ENCODE results near the gene NDST4. TPM values are rescaled to one million over a fixed set of nuclear protein-coding genes. Genes with fewer than 3 reads are reported as not detected.

Gene NDST4
- total and polyA plus RNA-seq, 2 of the 4 experiments (the other 2 are of a cell fraction) = not detected

GRCh38 chr4:114811564-114812301 lies 301.7 kb downstream of the NDST4 start:
- no peak overlapping the region for H4K91ac ChIP-seq (ENCODE audit: insufficient read depth, low read depth, low read length)
- H4K8ac ChIP-seq (ENCODE audit: low read depth in 2 of 2, low read length in 2 of 2) = no peak overlapping the region
- H3K4me2 ChIP-seq (ENCODE audit: low read depth, low read length) = no peak overlapping the region
- no peaks in the 10 kb centered on the region for H3K36me3 ChIP-seq (ENCODE audit: control insufficient read depth, insufficient read depth, low read length)
- no peak overlapping the region for H3K27ac ChIP-seq (ENCODE audit: insufficient read depth, low read length)
- no peaks in the 10 kb centered on the region for H3K9me3 ChIP-seq (ENCODE audit: control insufficient read depth, insufficient read depth, low read length)
- TF ChIP-seq MXI1 (IDR thresholded peaks at IDR 0.05; ENCODE audit: borderline replicate concordance, low read depth, low read length) (no peak), MAFK (IDR thresholded peaks at IDR 0.05; ENCODE audit: low read depth, low read length) (no peak), CTCF (conservative IDR thresholded peaks at IDR 0.05; ENCODE audit: low read depth, low read length) (no peak), ELK1 (IDR thresholded peaks at IDR 0.05; ENCODE audit: borderline replicate concordance, low read depth, low read length) (no peak)
- H3K27me3 ChIP-seq (ENCODE audit: control insufficient read depth, insufficient read depth, low read length) = no peaks in the 10 kb centered on the region
- H3K9ac ChIP-seq (ENCODE audit: low read depth, low read length) = no peak overlapping the region
- no peak overlapping the region for H2AK5ac ChIP-seq (ENCODE audit: low read depth, low read length)
- BruUV-seq (replicated peaks) = no TSS peak
- POLR2A ChIA-PET (ENCODE audit: unreplicated experiment) = no interaction called here
- no peak overlapping the region for H3K18ac ChIP-seq (ENCODE audit: low read depth, low read length)
- H3K4me1 ChIP-seq (ENCODE audit: control insufficient read depth, insufficient read depth, low read length) = no peaks in the 10 kb centered on the region
- in situ Hi-C loops (cut with MboI; ENCODE audit: low sequenced_read_pairs) (no loop called here), intact Hi-C loops (cut with micrococcal nuclease) (no loop called here), dilution Hi-C loops (cut with HindIII; ENCODE audit: low sequenced_read_pairs, unreplicated experiment) (no loop called here)
- H4K20me1 ChIP-seq (ENCODE audit: insufficient read depth, low read length) = no peaks in the 10 kb centered on the region
- no peak overlapping the region for H3K23ac ChIP-seq (ENCODE audit: low read depth, low read length)
- no peaks in the 10 kb centered on the region for H3K9me1 ChIP-seq (ENCODE audit: insufficient read depth, low read length)
- CTCF ChIA-PET = interaction anchor here (0.6 to 0.7 kb wide), 2 partner anchors 1255 to 1464 kb away, joined by 3 read pairs; no protein-coding TSS in a partner anchor
- no peak overlapping the region for H2BK15ac ChIP-seq (ENCODE audit: low read depth, low read length)
- H2AK9ac ChIP-seq (replicated peaks; ENCODE audit: low read depth, low read length, poor library complexity) = no peak overlapping the region
- no peak for DNase-seq
- H3K79me1 ChIP-seq (ENCODE audit: low read depth in 1 of 2, low read length in 2 of 2) = no peaks in the 10 kb centered on the region
- no peak overlapping the region for H2BK20ac ChIP-seq (ENCODE audit: low read depth, low read length)
- H2AFZ ChIP-seq (replicated peaks; ENCODE audit: low read length, poor library complexity) = no peak overlapping the region
- no peak overlapping the region for H3K4ac ChIP-seq (ENCODE audit: low read depth, low read length)
- no peak overlapping the region for H2BK120ac ChIP-seq (ENCODE audit: low read depth, low read length)
- no peak overlapping the region for H3K4me3 ChIP-seq (ENCODE audit: insufficient read depth, low read depth, low read length)
- no peak overlapping the region for H4K5ac ChIP-seq (ENCODE audit: low read depth, low read length)
- H2BK5ac ChIP-seq (ENCODE audit: low read depth, low read length, poor library complexity, severe bottlenecking) = no peak overlapping the region
- H3K56ac ChIP-seq (ENCODE audit: extremely low read depth, insufficient read depth, low read length) = no peak overlapping the region
- no peak overlapping the region for H3K14ac ChIP-seq (replicated peaks; ENCODE audit: low read depth, low read length)
- ATAC-seq (ENCODE audit: low read depth) = no peak
- WGBS, 2 experiments (ENCODE audit: extremely low coverage in 2 of 2, insufficient read length in 1 of 2) = no CpG with 5 or more reads among the region's 4 CpGs
